ENCODE measurements around the gene SLC2A8.

SLC2A8 gene

DNA sequence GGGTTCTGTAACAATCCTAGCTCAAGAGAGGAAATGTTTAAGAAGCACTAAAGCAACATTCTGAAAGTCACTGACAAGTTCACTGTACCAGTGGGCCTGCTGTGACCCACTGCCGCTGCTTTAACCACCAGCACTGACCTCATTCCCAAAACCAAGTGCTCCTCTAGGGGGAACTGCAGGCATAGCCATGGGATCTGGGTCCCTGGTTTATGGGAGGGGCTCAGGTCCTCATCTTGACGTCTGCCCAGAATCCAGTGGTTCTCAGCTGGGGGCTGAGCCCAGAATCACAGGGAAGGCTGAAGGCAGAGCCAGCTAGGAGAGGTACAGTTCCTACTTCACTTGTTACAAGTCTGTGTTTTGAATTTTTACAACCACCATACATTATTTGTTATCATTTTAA, 36.1 kb upstream of the SLC2A8 start:
- H3K36me3 ChIP-seq (ENCODE audit: control insufficient read depth, insufficient read depth, low read length) = peaks cover 19% of the 10 kb centered on the region; the same call in 1 of the 2 replicates
- H3K9me3 ChIP-seq (ENCODE audit: control insufficient read depth, insufficient read depth, low read length) = no peaks in the 10 kb centered on the region
- no peak overlapping the region for H3K4me3 ChIP-seq (ENCODE audit: low read depth, low read length)
- no peaks in the 10 kb centered on the region for H3K4me1 ChIP-seq (ENCODE audit: control insufficient read depth, insufficient read depth, low read length)
- H3K9ac ChIP-seq (ENCODE audit: low read depth, low read length) = no peak overlapping the region
- H3K27me3 ChIP-seq (ENCODE audit: control insufficient read depth, insufficient read depth, low read length) = no peaks in the 10 kb centered on the region
- H3K27ac ChIP-seq (ENCODE audit: low read depth, low read length) = no peak overlapping the region

DNA sequence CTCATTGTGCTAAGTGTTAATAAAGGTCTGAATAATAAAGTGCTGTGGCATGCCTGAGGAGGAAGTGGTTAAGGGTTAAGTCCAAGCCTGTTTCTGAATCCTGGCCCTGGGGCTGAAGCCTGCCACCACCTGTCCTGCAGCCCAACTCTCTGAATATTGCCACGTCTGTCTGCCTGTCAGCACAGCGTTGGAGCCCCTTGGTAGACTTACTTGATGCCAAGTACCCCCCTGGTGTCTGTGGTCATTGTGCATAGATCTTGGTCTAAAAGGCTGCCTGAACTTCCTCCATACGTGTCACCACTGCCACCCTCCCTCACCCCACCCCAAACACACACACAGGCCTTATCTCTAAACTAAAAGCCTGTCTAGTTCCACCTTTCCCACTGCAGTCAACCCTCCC, 35.4 kb upstream of the SLC2A8 start:
- H3K4me1 ChIP-seq (ENCODE audit: control insufficient read depth, insufficient read depth, low read length) = no peaks in the 10 kb centered on the region
- no peak overlapping the region for H3K4me3 ChIP-seq (ENCODE audit: low read depth, low read length)
- no peaks in the 10 kb centered on the region for H3K27me3 ChIP-seq (ENCODE audit: control insufficient read depth, insufficient read depth, low read length)
- no peaks in the 10 kb centered on the region for H3K9me3 ChIP-seq (ENCODE audit: control insufficient read depth, insufficient read depth, low read length)
- no peak overlapping the region for H3K9ac ChIP-seq (ENCODE audit: low read depth, low read length)
- H3K27ac ChIP-seq (ENCODE audit: low read depth, low read length) = no peak overlapping the region
- H3K36me3 ChIP-seq (ENCODE audit: control insufficient read depth, insufficient read depth, low read length) = peaks cover 15% of the 10 kb centered on the region; the same call in 1 of the 2 replicates

DNA sequence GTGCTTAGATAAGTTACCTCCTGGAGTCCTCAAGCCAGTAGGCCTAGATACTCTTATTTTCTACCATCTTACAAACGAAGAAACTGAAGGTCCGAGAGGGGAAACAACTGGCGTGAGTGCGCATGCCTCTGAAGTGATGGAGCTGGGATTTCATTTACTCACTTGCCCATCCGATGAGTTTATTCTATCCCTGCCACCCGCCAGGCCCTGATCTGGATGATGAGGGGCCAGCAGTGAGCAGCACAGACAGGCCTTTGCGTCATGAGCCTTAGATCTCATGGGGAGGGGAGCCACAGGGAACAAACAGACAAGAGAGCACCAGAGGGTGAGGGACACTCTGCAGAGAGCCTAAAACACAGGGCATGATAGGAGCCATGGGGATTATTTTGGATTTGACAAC, 34.1 kb upstream of the SLC2A8 start:
- no peaks in the 10 kb centered on the region for H3K27me3 ChIP-seq (ENCODE audit: control insufficient read depth, insufficient read depth, low read length)
- no peaks in the 10 kb centered on the region for H3K4me1 ChIP-seq (ENCODE audit: control insufficient read depth, insufficient read depth, low read length)
- H3K9me3 ChIP-seq (ENCODE audit: control insufficient read depth, insufficient read depth, low read length) = no peaks in the 10 kb centered on the region
- no peak overlapping the region for H3K4me3 ChIP-seq (ENCODE audit: low read depth, low read length)
- H3K36me3 ChIP-seq (ENCODE audit: control insufficient read depth, insufficient read depth, low read length) = peaks cover 5% of the 10 kb centered on the region; the same call in 1 of the 2 replicates
- no peak overlapping the region for H3K9ac ChIP-seq (ENCODE audit: low read depth, low read length)
- no peak overlapping the region for H3K27ac ChIP-seq (ENCODE audit: low read depth, low read length)

DNA sequence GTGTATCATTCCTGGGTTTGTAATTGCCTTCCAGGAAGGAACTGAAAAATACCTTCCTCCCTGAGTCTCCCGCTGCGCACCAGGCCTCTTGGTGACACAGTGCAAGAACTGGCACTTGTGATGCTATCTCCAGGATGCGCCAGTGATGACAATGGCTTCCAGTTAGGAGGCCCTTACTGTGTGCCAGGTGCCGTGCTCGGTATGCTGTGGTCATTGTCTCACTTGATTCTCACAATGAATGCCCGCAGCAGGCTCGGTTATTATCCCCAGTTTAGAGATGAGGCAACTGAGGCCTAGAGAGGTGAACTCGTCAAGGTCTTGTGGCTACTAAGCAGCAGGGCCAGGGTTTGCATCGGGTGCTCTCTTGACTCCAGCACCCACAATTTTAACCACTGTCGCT, 31.5 kb upstream of the SLC2A8 start:
- Histone ChIP-seq H3K9ac (ENCODE audit: low read depth, low read length) (no peak overlapping the region), H3K4me1 (ENCODE audit: control insufficient read depth, insufficient read depth, low read length) (peaks cover 5% of the 10 kb centered on the region; the same call in 1 of the 2 replicates), H3K27ac (ENCODE audit: low read depth, low read length) (no peak overlapping the region), H3K4me3 (ENCODE audit: low read depth, low read length) (no peak overlapping the region), H3K9me3 (ENCODE audit: control insufficient read depth, insufficient read depth, low read length) (no peaks in the 10 kb centered on the region), H3K27me3 (ENCODE audit: control insufficient read depth, insufficient read depth, low read length) (no peaks in the 10 kb centered on the region), H3K36me3 (ENCODE audit: control insufficient read depth, insufficient read depth, low read length) (no peaks in the 10 kb centered on the region)

DNA sequence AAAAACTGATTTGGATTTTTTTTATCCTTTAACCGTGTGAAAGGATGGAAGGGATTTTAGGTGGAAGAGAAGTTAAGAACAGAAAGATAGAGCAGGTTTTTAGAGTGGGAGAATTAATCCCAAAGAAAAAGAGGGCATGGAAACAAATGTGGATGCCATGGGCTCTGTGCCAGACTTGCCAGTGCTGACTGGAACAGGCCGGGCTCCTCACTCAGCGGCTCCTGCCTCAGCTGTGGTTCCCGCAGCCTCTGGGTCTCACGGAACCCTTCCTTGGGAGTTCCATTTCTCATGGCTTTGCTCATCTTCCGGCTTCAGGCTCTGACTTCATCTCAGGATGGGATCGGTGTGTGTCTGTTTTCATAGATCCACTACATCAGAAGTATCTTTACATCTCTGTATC, 30.4 kb upstream of the SLC2A8 start:
- no peaks in the 10 kb centered on the region for H3K27me3 ChIP-seq (ENCODE audit: control insufficient read depth, insufficient read depth, low read length)
- H3K9me3 ChIP-seq (ENCODE audit: control insufficient read depth, insufficient read depth, low read length) = no peaks in the 10 kb centered on the region
- no peak overlapping the region for H3K9ac ChIP-seq (ENCODE audit: low read depth, low read length)
- no peak overlapping the region for H3K4me3 ChIP-seq (ENCODE audit: low read depth, low read length)
- no peaks in the 10 kb centered on the region for H3K36me3 ChIP-seq (ENCODE audit: control insufficient read depth, insufficient read depth, low read length)
- H3K4me1 ChIP-seq (ENCODE audit: control insufficient read depth, insufficient read depth, low read length) = peaks cover 5% of the 10 kb centered on the region; the same call in 1 of the 2 replicates
- H3K27ac ChIP-seq (ENCODE audit: low read depth, low read length) = no peak overlapping the region

DNA sequence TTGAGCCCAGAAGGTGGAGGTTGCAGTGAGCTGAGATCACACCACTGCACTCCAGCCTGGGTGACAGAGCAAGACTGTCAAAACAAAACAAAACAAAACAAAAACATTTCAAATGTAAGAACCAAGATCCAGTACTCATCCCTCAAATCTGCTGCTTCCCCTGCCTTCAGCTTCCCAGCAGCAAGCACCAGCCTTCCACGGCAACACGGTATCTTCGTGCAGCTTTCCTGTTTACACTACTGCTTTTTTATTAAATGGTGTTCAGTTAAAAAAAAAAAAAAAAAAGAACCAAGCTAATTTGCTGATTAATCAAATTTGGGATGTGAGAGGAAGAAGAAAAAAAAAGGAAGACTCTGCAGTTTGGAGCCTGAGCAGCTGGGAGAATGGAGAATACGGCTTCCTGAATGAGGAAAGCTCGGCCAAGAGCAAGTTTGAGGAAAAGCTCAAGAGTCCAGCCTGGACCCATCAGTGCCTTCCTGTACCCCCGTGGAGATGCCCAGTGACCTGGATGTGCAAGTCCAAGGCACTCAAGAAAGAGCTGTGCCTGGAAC, 28.0 kb upstream of the SLC2A8 start:
- Histone ChIP-seq H3K9me3 (ENCODE audit: control insufficient read depth, insufficient read depth, low read length) (no peaks in the 10 kb centered on the region), H3K27ac (ENCODE audit: low read depth, low read length) (no peak overlapping the region), H3K4me3 (ENCODE audit: low read depth, low read length) (no peak overlapping the region), H3K4me1 (ENCODE audit: control insufficient read depth, insufficient read depth, low read length) (peaks cover 11% of the 10 kb centered on the region; the same call in 1 of the 2 replicates), H3K36me3 (ENCODE audit: control insufficient read depth, insufficient read depth, low read length) (no peaks in the 10 kb centered on the region), H3K27me3 (ENCODE audit: control insufficient read depth, insufficient read depth, low read length) (no peaks in the 10 kb centered on the region), H3K9ac (ENCODE audit: low read depth, low read length) (no peak overlapping the region)

DNA sequence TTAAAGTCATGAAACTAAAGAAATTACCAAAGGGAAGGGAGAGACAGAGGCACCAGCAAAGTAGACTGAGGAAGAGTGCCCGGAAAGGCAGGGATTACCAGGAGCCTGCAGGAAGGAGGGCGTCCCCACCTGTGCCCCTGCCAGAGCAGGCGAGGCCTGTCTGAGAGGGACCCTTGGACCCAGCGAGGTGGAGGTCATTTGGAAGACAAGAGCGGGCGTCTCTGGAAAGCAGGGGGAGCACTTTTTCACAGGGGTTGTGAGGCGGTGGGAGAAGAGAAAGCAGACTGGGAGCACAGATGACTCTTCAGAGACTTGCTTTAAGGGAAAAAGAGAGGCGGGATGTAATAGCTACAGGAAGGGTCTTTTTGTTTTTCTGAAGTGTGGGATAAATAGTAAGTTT, 27.5 kb upstream of the SLC2A8 start:
- no peak overlapping the region for H3K9ac ChIP-seq (ENCODE audit: low read depth, low read length)
- H3K9me3 ChIP-seq (ENCODE audit: control insufficient read depth, insufficient read depth, low read length) = no peaks in the 10 kb centered on the region
- H3K4me1 ChIP-seq (ENCODE audit: control insufficient read depth, insufficient read depth, low read length) = peaks cover 11% of the 10 kb centered on the region; the same call in 1 of the 2 replicates
- no peak overlapping the region for H3K4me3 ChIP-seq (ENCODE audit: low read depth, low read length)
- no peak overlapping the region for H3K27ac ChIP-seq (ENCODE audit: low read depth, low read length)
- H3K36me3 ChIP-seq (ENCODE audit: control insufficient read depth, insufficient read depth, low read length) = no peaks in the 10 kb centered on the region
- H3K27me3 ChIP-seq (ENCODE audit: control insufficient read depth, insufficient read depth, low read length) = no peaks in the 10 kb centered on the region

DNA sequence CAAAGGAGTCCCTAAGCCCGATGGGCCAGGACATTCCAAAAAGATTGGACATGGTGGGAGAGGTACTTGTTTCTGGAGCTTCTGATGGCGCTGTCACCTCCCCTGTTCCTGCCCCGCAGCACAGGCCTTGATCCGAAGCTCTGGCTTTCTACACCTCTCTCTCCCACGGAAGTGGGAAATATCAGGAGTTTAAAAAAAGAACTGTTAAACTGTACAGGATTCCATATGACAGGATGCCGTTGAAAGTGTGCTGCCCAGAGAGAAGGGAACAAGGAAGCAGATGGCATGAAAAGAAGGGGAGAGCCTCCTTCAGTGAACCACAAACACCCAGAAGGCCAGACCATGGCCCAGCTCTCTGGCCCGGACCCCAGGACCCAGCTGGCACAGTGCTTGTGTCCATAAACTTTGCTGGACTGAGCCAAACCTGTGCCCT, 26.8 kb upstream of the SLC2A8 start:
- no peak overlapping the region for H3K4me3 ChIP-seq (ENCODE audit: low read depth, low read length)
- H3K9ac ChIP-seq (ENCODE audit: low read depth, low read length) = no peak overlapping the region
- H3K27ac ChIP-seq (ENCODE audit: low read depth, low read length) = no peak overlapping the region
- no peaks in the 10 kb centered on the region for H3K9me3 ChIP-seq (ENCODE audit: control insufficient read depth, insufficient read depth, low read length)
- no peaks in the 10 kb centered on the region for H3K36me3 ChIP-seq (ENCODE audit: control insufficient read depth, insufficient read depth, low read length)
- no peaks in the 10 kb centered on the region for H3K27me3 ChIP-seq (ENCODE audit: control insufficient read depth, insufficient read depth, low read length)
- H3K4me1 ChIP-seq (ENCODE audit: control insufficient read depth, insufficient read depth, low read length) = peaks cover 11% of the 10 kb centered on the region; the same call in 1 of the 2 replicates

DNA sequence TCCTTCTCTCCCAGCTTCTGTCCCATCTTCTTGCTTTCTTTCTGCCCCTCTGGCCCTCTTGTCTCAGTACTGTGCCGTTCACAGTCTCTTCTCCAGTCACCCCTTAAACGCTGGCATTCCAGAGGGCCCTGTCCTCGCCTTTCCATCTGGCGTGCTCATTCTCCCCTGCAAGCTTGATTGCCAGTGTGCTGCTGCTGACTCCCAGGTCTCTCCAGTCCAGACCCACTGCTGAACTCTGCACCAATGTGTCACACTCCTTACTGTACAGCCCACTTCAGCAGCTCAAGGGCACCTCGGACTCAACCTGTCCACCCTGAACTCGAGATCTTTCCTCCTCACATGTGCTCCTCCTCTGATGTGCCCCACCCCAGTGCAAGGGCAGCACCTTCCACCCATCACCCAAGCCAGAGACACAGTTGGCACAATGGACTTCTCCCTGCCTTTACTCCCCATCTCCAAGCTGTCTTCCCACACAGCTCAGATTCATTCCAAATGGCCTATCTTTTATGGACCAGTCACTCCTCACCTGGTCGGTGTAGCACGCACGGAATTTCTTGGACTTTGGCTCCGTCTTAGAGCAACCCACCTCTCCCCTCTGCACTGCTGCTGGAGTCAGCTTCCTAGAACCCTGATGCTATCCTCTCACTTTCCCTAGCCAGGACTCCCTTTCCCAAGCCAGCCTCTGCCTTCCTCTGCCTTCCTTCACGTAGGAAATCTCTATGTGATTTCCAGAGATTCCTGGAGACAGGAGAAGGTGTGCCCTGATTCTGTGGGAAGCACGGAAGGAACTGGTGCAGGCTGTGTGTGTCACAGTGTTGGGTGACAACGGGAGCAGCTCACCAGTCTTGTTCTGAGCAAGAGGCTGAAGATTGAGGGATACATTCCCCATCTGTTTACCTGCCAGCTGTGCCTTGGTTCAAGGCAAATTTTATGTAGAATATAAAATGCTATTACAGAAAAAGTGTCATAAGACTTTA, 26.0 kb upstream of the SLC2A8 start:
- Histone ChIP-seq H3K4me3 (ENCODE audit: low read depth, low read length) (no peak overlapping the region), H3K4me1 (ENCODE audit: control insufficient read depth, insufficient read depth, low read length) (peaks cover 11% of the 10 kb centered on the region; the same call in 1 of the 2 replicates), H3K36me3 (ENCODE audit: control insufficient read depth, insufficient read depth, low read length) (no peaks in the 10 kb centered on the region), H3K27me3 (ENCODE audit: control insufficient read depth, insufficient read depth, low read length) (no peaks in the 10 kb centered on the region), H3K9ac (ENCODE audit: low read depth, low read length) (no peak overlapping the region), H3K9me3 (ENCODE audit: control insufficient read depth, insufficient read depth, low read length) (no peaks in the 10 kb centered on the region), H3K27ac (ENCODE audit: low read depth, low read length) (no peak overlapping the region)

DNA sequence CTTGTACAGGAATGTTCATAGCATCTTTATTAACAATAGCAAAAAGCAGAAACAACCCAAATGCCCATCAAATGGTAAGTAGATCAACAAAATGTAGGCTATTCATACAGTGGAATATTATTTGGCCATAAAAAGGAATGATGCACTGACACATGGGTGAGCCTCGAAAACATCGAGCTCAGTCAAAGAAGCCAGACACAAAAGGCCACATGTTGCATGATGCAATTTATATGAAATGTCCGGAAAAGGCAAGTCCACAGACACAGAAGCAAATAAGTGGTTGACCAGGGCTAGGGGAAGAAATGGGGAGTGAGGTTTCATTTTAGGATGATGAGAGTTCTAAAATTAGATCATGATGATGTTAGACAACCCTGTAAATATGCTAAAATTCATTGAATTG, 16.5 kb upstream of the SLC2A8 start:
- Histone ChIP-seq H3K36me3 (ENCODE audit: control insufficient read depth, insufficient read depth, low read length) (no peaks in the 10 kb centered on the region), H3K4me3 (ENCODE audit: low read depth, low read length) (no peak overlapping the region), H3K27me3 (ENCODE audit: control insufficient read depth, insufficient read depth, low read length) (no peaks in the 10 kb centered on the region; the same call in 1 of the 2 replicates), H3K9ac (ENCODE audit: low read depth, low read length) (no peak overlapping the region), H3K9me3 (ENCODE audit: control insufficient read depth, insufficient read depth, low read length) (no peaks in the 10 kb centered on the region), H3K27ac (ENCODE audit: low read depth, low read length) (no peak overlapping the region), H3K4me1 (ENCODE audit: control insufficient read depth, insufficient read depth, low read length) (no peaks in the 10 kb centered on the region)

DNA sequence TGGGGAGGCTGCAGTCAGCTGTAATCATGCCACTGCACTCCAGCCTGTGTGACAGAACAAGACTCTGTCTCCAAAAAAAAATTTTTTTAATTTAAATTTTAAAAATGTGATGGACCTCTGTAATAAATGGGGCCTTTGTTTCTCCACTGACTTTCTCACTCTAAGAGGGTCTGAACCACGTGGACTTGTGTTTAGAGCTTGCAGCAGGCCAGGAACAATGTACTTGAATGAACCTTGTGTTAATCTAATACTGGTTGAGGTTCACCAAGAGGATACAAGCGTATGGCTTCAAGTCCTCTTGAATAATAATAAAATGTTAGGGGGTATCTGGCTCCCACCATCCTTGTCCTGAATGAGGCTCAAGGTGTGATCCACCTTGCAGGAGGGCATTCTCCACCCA, 14.4 kb upstream of the SLC2A8 start:
- Histone ChIP-seq H3K4me3 (ENCODE audit: low read depth, low read length) (no peak overlapping the region), H3K9me3 (ENCODE audit: control insufficient read depth, insufficient read depth, low read length) (no peaks in the 10 kb centered on the region), H3K9ac (ENCODE audit: low read depth, low read length) (no peak overlapping the region), H3K36me3 (ENCODE audit: control insufficient read depth, insufficient read depth, low read length) (no peaks in the 10 kb centered on the region), H3K27ac (ENCODE audit: low read depth, low read length) (no peak overlapping the region), H3K27me3 (ENCODE audit: control insufficient read depth, insufficient read depth, low read length) (no peaks in the 10 kb centered on the region; the same call in 1 of the 2 replicates), H3K4me1 (ENCODE audit: control insufficient read depth, insufficient read depth, low read length) (no peaks in the 10 kb centered on the region)

All from HUES48 (cell line).